Keratinocyte (primary cell): ENCODE results near the gene KIAA0408. TPM values are rescaled to one million over a fixed set of nuclear protein-coding genes. Genes with fewer than 3 reads are reported as not detected.

Source experiments
- DNase-seq: peaks from one replicate; pipeline ENCODE4 v3.0.0-alpha.2; 2011; ENCODE audit warnings: low read depth, missing footprints, low spot score
- FAIRE-seq: peaks from 2 replicates; lab custom pipeline; 2011; peaks lifted over from hg19 to GRCh38; lab: Jason Lieb, UNC
- H2AFZ ChIP-seq: 2 replicates; pipeline ENCODE4 v1.6.0; 2012; ENCODE audit warnings: low read length, control low read depth, inconsistent platforms; ENCODE audit not compliant: control insufficient read depth
- H3K27ac ChIP-seq: 2 replicates; pipeline ENCODE4 v1.5.1; 2011; ENCODE audit warnings: low read length; ENCODE audit not compliant: control insufficient read depth, insufficient read depth
- H3K27me3 ChIP-seq: 3 replicates; pipeline ENCODE4 v1.6.0; 2011; ENCODE audit warnings: low read length; ENCODE audit not compliant: control insufficient read depth, insufficient read depth; ENCODE audit errors: extremely low read depth
- H3K36me3 ChIP-seq, 2 experiments: 2 replicates in 1 of 2; 3 replicates in 1 of 2; pipeline ENCODE4 v1.5.1; 2011; ENCODE audit warnings: low read length in 2 of 2, mild to moderate bottlenecking in 1 of 2; ENCODE audit not compliant: control insufficient read depth in 2 of 2, insufficient read depth in 2 of 2; ENCODE audit errors: extremely low read depth in 1 of 2
- H3K4me1 ChIP-seq: 3 replicates; pipeline ENCODE4 v1.5.1; 2011; ENCODE audit warnings: low read length; ENCODE audit not compliant: control insufficient read depth, insufficient read depth; ENCODE audit errors: extremely low read depth
- H3K4me2 ChIP-seq: 3 replicates; pipeline ENCODE4 v1.6.0; 2011; ENCODE audit warnings: low read depth, low read length; ENCODE audit not compliant: control insufficient read depth, insufficient read depth; ENCODE audit errors: extremely low read depth
- H3K4me3 ChIP-seq, 3 experiments: fragments of 200-600 bp in 1 of 3; sonication (generic) in 1 of 3; 2 replicates in 2 of 3; 3 replicates in 1 of 3; pipeline ENCODE4 v1.5.1; 2011 to 2016; ENCODE audit warnings: low read length in 3 of 3, mild to moderate bottlenecking in 3 of 3, control low read depth in 2 of 3, inconsistent platforms in 1 of 3, low read depth in 1 of 3, mixed read lengths in 1 of 3, mixed run types in 1 of 3, moderate library complexity in 1 of 3; ENCODE audit not compliant: control insufficient read depth in 2 of 3, insufficient read depth in 2 of 3; ENCODE audit errors: extremely low read depth in 1 of 3
- H3K79me2 ChIP-seq: 2 replicates; pipeline ENCODE4 v1.6.0; 2012; ENCODE audit warnings: low read length; ENCODE audit not compliant: control insufficient read depth, insufficient read depth
- H3K9ac ChIP-seq: 3 replicates; pipeline ENCODE4 v1.6.0; 2011; ENCODE audit warnings: low read length; ENCODE audit not compliant: control insufficient read depth, insufficient read depth; ENCODE audit errors: extremely low read depth
- H3K9me1 ChIP-seq: 3 replicates; pipeline ENCODE4 v1.6.0; 2011; ENCODE audit warnings: low read length; ENCODE audit not compliant: control insufficient read depth, insufficient read depth; ENCODE audit errors: extremely low read depth
- H3K9me3 ChIP-seq: 2 replicates; pipeline ENCODE4 v1.5.1; 2012; ENCODE audit warnings: low read depth, low read length; ENCODE audit not compliant: control insufficient read depth
- H4K20me1 ChIP-seq: 3 replicates; pipeline ENCODE4 v1.6.0; 2011; ENCODE audit warnings: low read length; ENCODE audit not compliant: control insufficient read depth, insufficient read depth; ENCODE audit errors: extremely low read depth
- CTCF ChIP-seq, 3 experiments: IDR thresholded peaks in 1 of 3; conservative IDR thresholded peaks in 1 of 3; optimal IDR thresholded peaks in 1 of 3; 2 replicates in 2 of 3; 3 replicates in 1 of 3; pipeline versions ENCODE3 to v1.5.1; 2011; ENCODE audit warnings: low read length in 3 of 3, mild to moderate bottlenecking in 3 of 3, moderate library complexity in 2 of 3, control low read depth in 1 of 3, inconsistent platforms in 1 of 3; ENCODE audit not compliant: insufficient read depth in 2 of 3; ENCODE audit errors: extremely low read depth in 1 of 3
- EZH2 ChIP-seq: IDR thresholded peaks from one replicate; pipeline ENCODE4 v1.6.1; 2012; ENCODE audit warnings: inconsistent platforms, mild to moderate bottlenecking, low read length, moderate library complexity
- dilution Hi-C: fragments of 300-500 bp; cut with MboI; formaldehyde crosslinking; loops from one replicate; pipeline ENCODE4 v1.7.0; 2020; ENCODE audit warnings: low sequenced_read_pairs; ENCODE audit not compliant: extremely low pct_ligation_motif_present
- polyA plus RNA-seq, 5 experiments: library from polyadenylated mRNA; depleted of rRNA in 3 of 5; stranded (reverse) in 3 of 5; stranded (forward) in 1 of 5; unstranded in 1 of 5; fragments of >200 nt; gene quantifications; 1 replicate in 1 of 5; 2 replicates in 3 of 5; 3 replicates in 1 of 5; pipeline versions ENCODE4 v1.2.1 to v1.2.3, GENCODE V29; 2011 to 2012; ENCODE audit warnings: missing spikeins in 2 of 5, low read depth in 1 of 5, low replicate concordance in 1 of 5

The KIAA0408 gene
- polyA plus RNA-seq, 1 donor (not counting 4 experiments of a cell fraction or from before 2014, with no cell fraction given): 0.12 TPM

GRCh38 chr6:127503022-127503421, 43.8 kb upstream of the KIAA0408 start:
- H4K20me1 ChIP-seq: no peaks in the 10 kb centered on the region
- no peaks in the 10 kb centered on the region for H3K27me3 ChIP-seq
- FAIRE-seq: no peak
- no peaks in the 10 kb centered on the region for H3K9me1 ChIP-seq
- DNase-seq: no peak
- no peak overlapping the region for H2AFZ ChIP-seq
- no peak overlapping the region for H3K9ac ChIP-seq
- dilution Hi-C loops: no loop called here
- no peak overlapping the region for H3K4me3 ChIP-seq
- H3K27ac ChIP-seq: no peak overlapping the region
- H3K36me3 ChIP-seq: no peaks in the 10 kb centered on the region
- no peak overlapping the region for H3K4me2 ChIP-seq
- TF ChIP-seq CTCF (optimal IDR thresholded peaks at IDR 0.05 in 1 of 3, IDR thresholded peaks at IDR 0.05 in 1 of 3, conservative IDR thresholded peaks at IDR 0.05 in 1 of 3; ENCODE audit: extremely low read depth in 1 of 3, insufficient read depth in 2 of 3, low read length in 3 of 3): no peak
- TF ChIP-seq EZH2: no peak
- no peaks in the 10 kb centered on the region for H3K79me2 ChIP-seq
- no peaks in the 10 kb centered on the region for H3K4me1 ChIP-seq
- H3K9me3 ChIP-seq: no peaks in the 10 kb centered on the region

GRCh38 chr6:127497410-127497809, 38.2 kb upstream of the KIAA0408 start:
- H3K27ac ChIP-seq: no peak overlapping the region
- H2AFZ ChIP-seq: no peak overlapping the region
- no peaks in the 10 kb centered on the region for H3K9me1 ChIP-seq
- H3K9ac ChIP-seq: no peak overlapping the region
- H3K4me3 ChIP-seq: no peak overlapping the region
- no peaks in the 10 kb centered on the region for H3K36me3 ChIP-seq
- no peaks in the 10 kb centered on the region for H3K79me2 ChIP-seq
- H3K4me1 ChIP-seq: no peaks in the 10 kb centered on the region
- no peaks in the 10 kb centered on the region for H3K9me3 ChIP-seq
- TF ChIP-seq EZH2: no peak
- no peak for TF ChIP-seq CTCF (optimal IDR thresholded peaks at IDR 0.05 in 1 of 3, IDR thresholded peaks at IDR 0.05 in 1 of 3, conservative IDR thresholded peaks at IDR 0.05 in 1 of 3; ENCODE audit: extremely low read depth in 1 of 3, insufficient read depth in 2 of 3, low read length in 3 of 3)
- H3K27me3 ChIP-seq: no peaks in the 10 kb centered on the region
- H4K20me1 ChIP-seq: no peaks in the 10 kb centered on the region
- no peak for FAIRE-seq
- dilution Hi-C loops: no loop called here
- no peak for DNase-seq
- H3K4me2 ChIP-seq: no peak overlapping the region
